ENCODE measurements around the gene C9orf153. TPM values are rescaled to one million over a fixed set of nuclear protein-coding genes. Genes with fewer than 3 reads are reported as not detected.

The C9orf153 gene
- total and polyA plus RNA-seq, 2 of the 4 experiments (the other 2 are of a cell fraction): not detected

GRCh38 chr9:86178503-86178902 is 81.0 kb downstream of the C9orf153 start:
- Histone ChIP-seq H3K36me3 (ENCODE audit: control insufficient read depth, insufficient read depth, low read length) (no peaks in the 10 kb centered on the region), H3K9ac (ENCODE audit: low read depth, low read length) (no peak overlapping the region), H2BK15ac (ENCODE audit: low read depth, low read length) (no peak overlapping the region), H3K23ac (ENCODE audit: low read depth, low read length) (no peak overlapping the region), H3K9me1 (ENCODE audit: insufficient read depth, low read length) (no peaks in the 10 kb centered on the region), H3K27ac (ENCODE audit: insufficient read depth, low read length) (no peak overlapping the region), H3K18ac (ENCODE audit: low read depth, low read length) (no peak overlapping the region), H4K20me1 (ENCODE audit: insufficient read depth, low read length) (no peaks in the 10 kb centered on the region), H3K56ac (ENCODE audit: extremely low read depth, insufficient read depth, low read length) (no peak overlapping the region), H3K27me3 (ENCODE audit: control insufficient read depth, insufficient read depth, low read length) (peaks cover 3% of the 10 kb centered on the region), H3K14ac (replicated peaks; ENCODE audit: low read depth, low read length) (no peak overlapping the region), H3K4me1 (ENCODE audit: control insufficient read depth, insufficient read depth, low read length) (no peaks in the 10 kb centered on the region), H4K8ac (ENCODE audit: low read depth in 2 of 2, low read length in 2 of 2) (no peak overlapping the region), H3K9me3 (ENCODE audit: control insufficient read depth, insufficient read depth, low read length) (no peaks in the 10 kb centered on the region), H3K4me3 (ENCODE audit: insufficient read depth, low read depth, low read length) (no peak overlapping the region), H3K79me1 (ENCODE audit: low read depth in 1 of 2, low read length in 2 of 2) (no peaks in the 10 kb centered on the region), H2AFZ (replicated peaks; ENCODE audit: low read length, poor library complexity) (no peak overlapping the region), H4K5ac (ENCODE audit: low read depth, low read length) (no peak overlapping the region), H2BK20ac (ENCODE audit: low read depth, low read length) (no peak overlapping the region), H2AK9ac (replicated peaks; ENCODE audit: low read depth, low read length, poor library complexity) (no peak overlapping the region), H3K4me2 (ENCODE audit: low read depth, low read length) (no peak overlapping the region), H4K91ac (ENCODE audit: insufficient read depth, low read depth, low read length) (no peak overlapping the region), H2AK5ac (ENCODE audit: low read depth, low read length) (no peak overlapping the region), H2BK5ac (ENCODE audit: low read depth, low read length, poor library complexity, severe bottlenecking) (no peak overlapping the region), H2BK120ac (ENCODE audit: low read depth, low read length) (no peak overlapping the region), H3K4ac (ENCODE audit: low read depth, low read length) (no peak overlapping the region)
- ChIA-PET CTCF (no interaction called here), POLR2A (ENCODE audit: unreplicated experiment) (no interaction called here)
- intact Hi-C loops (cut with micrococcal nuclease): no loop called here
- ATAC-seq (ENCODE audit: low read depth) (no peak), DNase-seq (no peak)
- no TSS peak for BruUV-seq (replicated peaks)
- in situ Hi-C loops (cut with MboI; ENCODE audit: low sequenced_read_pairs): no loop called here
- no CpG with 5 or more reads among the region's 5 CpGs for WGBS, 2 experiments (ENCODE audit: extremely low coverage in 2 of 2, insufficient read length in 1 of 2)
- TF ChIP-seq SMC3 (IDR thresholded peaks at IDR 0.05; ENCODE audit: low read depth, low read length): no peak
- TF ChIP-seq CHD1 (IDR thresholded peaks at IDR 0.05; ENCODE audit: low read depth, low read length): no peak
- TF ChIP-seq RCOR1 (IDR thresholded peaks at IDR 0.05; ENCODE audit: insufficient replicate concordance, low read length): no peak
- TF ChIP-seq BHLHE40 (IDR thresholded peaks at IDR 0.05; ENCODE audit: low read depth, low read length): no peak
- TF ChIP-seq NFE2L2 (IDR thresholded peaks at IDR 0.05; ENCODE audit: low read depth, low read length): no peak
- no peak for TF ChIP-seq POLR2A (IDR thresholded peaks at IDR 0.05; ENCODE audit: low read depth, low read length)
- TF ChIP-seq, protein P1, sequence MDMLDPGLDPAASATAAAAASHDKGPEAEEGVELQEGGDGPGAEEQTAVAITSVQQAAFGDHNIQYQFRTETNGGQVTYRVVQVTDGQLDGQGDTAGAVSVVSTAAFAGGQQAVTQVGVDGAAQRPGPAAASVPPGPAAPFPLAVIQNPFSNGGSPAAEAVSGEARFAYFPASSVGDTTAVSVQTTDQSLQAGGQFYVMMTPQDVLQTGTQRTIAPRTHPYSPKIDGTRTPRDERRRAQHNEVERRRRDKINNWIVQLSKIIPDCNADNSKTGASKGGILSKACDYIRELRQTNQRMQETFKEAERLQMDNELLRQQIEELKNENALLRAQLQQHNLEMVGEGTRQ (IDR thresholded peaks at IDR 0.05; ENCODE audit: low read depth, low read length): no peak
- TF ChIP-seq, protein P2, sequence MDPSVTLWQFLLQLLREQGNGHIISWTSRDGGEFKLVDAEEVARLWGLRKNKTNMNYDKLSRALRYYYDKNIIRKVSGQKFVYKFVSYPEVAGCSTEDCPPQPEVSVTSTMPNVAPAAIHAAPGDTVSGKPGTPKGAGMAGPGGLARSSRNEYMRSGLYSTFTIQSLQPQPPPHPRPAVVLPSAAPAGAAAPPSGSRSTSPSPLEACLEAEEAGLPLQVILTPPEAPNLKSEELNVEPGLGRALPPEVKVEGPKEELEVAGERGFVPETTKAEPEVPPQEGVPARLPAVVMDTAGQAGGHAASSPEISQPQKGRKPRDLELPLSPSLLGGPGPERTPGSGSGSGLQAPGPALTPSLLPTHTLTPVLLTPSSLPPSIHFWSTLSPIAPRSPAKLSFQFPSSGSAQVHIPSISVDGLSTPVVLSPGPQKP (IDR thresholded peaks at IDR 0.05; ENCODE audit: borderline replicate concordance, low read depth, low read length): no peak
- TF ChIP-seq RFX5 (IDR thresholded peaks at IDR 0.05; ENCODE audit: low read depth, low read length): no peak
- no peak for TF ChIP-seq MXI1 (IDR thresholded peaks at IDR 0.05; ENCODE audit: borderline replicate concordance, low read depth, low read length)
- TF ChIP-seq FOS (IDR thresholded peaks at IDR 0.05; ENCODE audit: low read depth, low read length): no peak
- TF ChIP-seq MAFK (IDR thresholded peaks at IDR 0.05; ENCODE audit: low read depth, low read length): no peak
- TF ChIP-seq MAZ (IDR thresholded peaks at IDR 0.05; ENCODE audit: borderline replicate concordance, low read depth, low read length): no peak
- no peak for TF ChIP-seq RAD21 (IDR thresholded peaks at IDR 0.05; ENCODE audit: low read length)
- no peak for TF ChIP-seq CEBPB (IDR thresholded peaks at IDR 0.05; ENCODE audit: low read depth, low read length)
- dilution Hi-C loops (cut with HindIII; ENCODE audit: low sequenced_read_pairs, unreplicated experiment): no loop called here

Data from IMR-90 (cell line).